Measurements from ENCODE around the gene SLC25A12. TPM values are rescaled to one million over a fixed set of nuclear protein-coding genes. Genes with fewer than 3 reads are reported as not detected.

The SLC25A12 gene
- total and polyA plus RNA-seq, 2 of the 13 experiments (the other 11 are each of a cell fraction or from before 2014, with no cell fraction given) = 8.1 to 15.9 TPM

DNA sequence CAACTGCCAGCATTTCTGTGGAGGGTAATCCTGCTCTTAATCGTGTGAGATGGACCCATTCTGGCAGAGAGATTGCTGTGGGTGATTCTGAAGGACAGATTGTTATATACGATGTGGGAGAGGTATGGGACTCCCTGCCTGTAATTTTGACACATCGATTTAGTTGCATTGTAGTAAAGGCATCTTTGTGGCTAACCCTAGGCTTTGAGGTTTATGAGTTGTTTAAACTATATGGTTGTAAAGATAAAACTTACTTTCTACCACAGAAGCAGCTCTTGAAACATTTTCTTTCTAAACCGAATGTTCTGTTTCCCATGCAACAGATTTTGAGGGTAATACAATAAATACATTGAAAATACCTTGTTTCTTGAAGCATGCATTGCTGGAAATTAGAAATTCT lies 148.2 kb downstream of the SLC25A12 start:
- Histone ChIP-seq H3K79me2 (ENCODE audit: insufficient read depth, low read length) (no peaks in the 10 kb centered on the region), H3K9me3 (ENCODE audit: low read length) (no peaks in the 10 kb centered on the region), H4K20me1 (ENCODE audit: insufficient read depth, low read length) (no peaks in the 10 kb centered on the region), H3K9ac (ENCODE audit: insufficient read depth, low read depth, low read length) (no peak overlapping the region), H2AFZ (ENCODE audit: low read length) (no peak overlapping the region), H3K4me2 (ENCODE audit: low read depth, low read length) (no peak overlapping the region), H3K4me3 (replicated peaks in 1 of 3; ENCODE audit: insufficient read depth in 1 of 3, low read depth in 2 of 3, low read length in 3 of 3) (no peak overlapping the region), H3K27me3 (ENCODE audit: control insufficient read depth in 1 of 2, insufficient read depth in 2 of 2, low read length in 2 of 2) (no peaks in the 10 kb centered on the region), H3K4me1 (ENCODE audit: insufficient read depth, low read length) (no peaks in the 10 kb centered on the region), H3K36me3 (replicated peaks in 1 of 2; ENCODE audit: control insufficient read depth in 1 of 2, insufficient read depth in 2 of 2, low read length in 2 of 2) (peaks cover 13 to 29% of the 10 kb centered on the region in 2 experiments), H3K27ac (ENCODE audit: extremely low read length, insufficient read depth, low read length) (no peak overlapping the region)
- BruUV-seq (replicated peaks) = no TSS peak
- intact Hi-C loops (cut with micrococcal nuclease; ENCODE audit: unreplicated experiment) = no loop called here
- ATAC-seq (no peak), DNase-seq (ENCODE audit: low spot score) (no peak), FAIRE-seq (no peak)
- no peak for TF ChIP-seq ZNF282 (IDR thresholded peaks at IDR 0.05; ENCODE audit: partially characterized antibody)
- TF ChIP-seq ZBTB7B (CRISPR knock-in tag; IDR thresholded peaks at IDR 0.05) = no peak
- ChIA-PET CTCF (ENCODE audit: low intra/inter-chr PET ratio, low total read pairs) (no interaction called here), POLR2A (no interaction called here)
- in situ Hi-C loops (cut with HindIII; ENCODE audit: extremely low pct_ligation_motif_present, low pct_unique_long_range_greater_than_20kb) = no loop called here
- 91% methylated on average over 4 of the region's 4 CpGs for WGBS (ENCODE audit: low lambda C conversion rate)

DNA sequence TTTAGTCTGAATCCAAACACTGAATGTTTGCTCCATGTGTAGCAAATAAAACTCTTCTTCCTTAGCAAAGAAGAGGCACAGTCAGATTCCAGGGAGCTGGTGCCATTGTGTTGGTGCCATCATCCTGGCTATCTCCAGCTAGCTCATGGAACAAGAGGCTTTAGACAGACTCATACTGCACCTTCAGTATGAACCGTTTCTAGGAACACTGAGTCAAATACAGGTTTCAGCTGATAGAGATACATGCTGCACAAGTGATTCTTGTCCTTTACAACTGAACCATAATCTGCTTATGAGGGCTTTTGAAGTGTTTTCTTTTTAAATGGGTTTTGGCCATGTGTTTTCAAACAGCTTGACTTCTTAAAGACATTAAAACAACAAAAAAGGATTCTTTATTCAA lies 148.9 kb downstream of the SLC25A12 start:
- WGBS (ENCODE audit: low lambda C conversion rate) = 100% methylated on average over 1 of the region's 1 CpG
- no peak for FAIRE-seq
- H3K36me3 ChIP-seq (replicated peaks in 1 of 2; ENCODE audit: control insufficient read depth in 1 of 2, insufficient read depth in 2 of 2, low read length in 2 of 2) = peaks cover 13 to 31% of the 10 kb centered on the region in 2 experiments
- H3K4me3 ChIP-seq (replicated peaks in 1 of 3; ENCODE audit: insufficient read depth in 1 of 3, low read depth in 2 of 3, low read length in 3 of 3) = no peak overlapping the region
- no TSS peak for BruUV-seq (replicated peaks)
- no peaks in the 10 kb centered on the region for H3K9me3 ChIP-seq (ENCODE audit: low read length)
- intact Hi-C loops (cut with micrococcal nuclease; ENCODE audit: unreplicated experiment) = no loop called here
- H2AFZ ChIP-seq (ENCODE audit: low read length) = no peak overlapping the region
- H3K27ac ChIP-seq (ENCODE audit: extremely low read length, insufficient read depth, low read length) = no peak overlapping the region
- H4K20me1 ChIP-seq (ENCODE audit: insufficient read depth, low read length) = no peaks in the 10 kb centered on the region
- no peaks in the 10 kb centered on the region for H3K27me3 ChIP-seq (ENCODE audit: control insufficient read depth in 1 of 2, insufficient read depth in 2 of 2, low read length in 2 of 2)
- no peak overlapping the region for H3K4me2 ChIP-seq (ENCODE audit: low read depth, low read length)
- ChIA-PET CTCF (ENCODE audit: low intra/inter-chr PET ratio, low total read pairs) (no interaction called here), POLR2A (no interaction called here)
- no peaks in the 10 kb centered on the region for H3K4me1 ChIP-seq (ENCODE audit: insufficient read depth, low read length)
- H3K79me2 ChIP-seq (ENCODE audit: insufficient read depth, low read length) = no peaks in the 10 kb centered on the region
- ATAC-seq = no peak
- in situ Hi-C loops (cut with HindIII; ENCODE audit: extremely low pct_ligation_motif_present, low pct_unique_long_range_greater_than_20kb) = no loop called here
- no peak for TF ChIP-seq SNAPC2 (CRISPR knock-in tag; IDR thresholded peaks at IDR 0.05)
- TF ChIP-seq ZBTB2 (CRISPR knock-in tag; IDR thresholded peaks at IDR 0.05; ENCODE audit: low read depth) = no peak
- no peak for TF ChIP-seq MXI1 (IDR thresholded peaks at IDR 0.05; ENCODE audit: borderline replicate concordance, low read depth, low read length)
- TF ChIP-seq ZSCAN5A (CRISPR knock-in tag; IDR thresholded peaks at IDR 0.05; ENCODE audit: borderline replicate concordance) = no peak
- TF ChIP-seq ZNF790 (CRISPR knock-in tag; IDR thresholded peaks at IDR 0.05; ENCODE audit: borderline replicate concordance) = no peak
- no peak for TF ChIP-seq ZNF354B (CRISPR knock-in tag; IDR thresholded peaks at IDR 0.05)
- no peak for TF ChIP-seq ZNF326 (CRISPR knock-in tag; IDR thresholded peaks at IDR 0.05; ENCODE audit: borderline replicate concordance)
- no peak for TF ChIP-seq ATAD3A (CRISPR knock-in tag; IDR thresholded peaks at IDR 0.05)
- TF ChIP-seq NCOA2 (CRISPR knock-in tag; IDR thresholded peaks at IDR 0.05) = no peak
- TF ChIP-seq ZNF17 (CRISPR knock-in tag; IDR thresholded peaks at IDR 0.05) = no peak
- TF ChIP-seq ZNF607 (CRISPR knock-in tag; IDR thresholded peaks at IDR 0.05; ENCODE audit: borderline replicate concordance) = no peak
- TF ChIP-seq CREM (IDR thresholded peaks at IDR 0.05) = no peak
- TF ChIP-seq CREM (CRISPR knock-in tag; IDR thresholded peaks at IDR 0.05) = no peak
- no peak for DNase-seq (ENCODE audit: low spot score)
- no peak overlapping the region for H3K9ac ChIP-seq (ENCODE audit: insufficient read depth, low read depth, low read length)
